ENCODE results near the gene SLC6A8.
A peak's percentile ranks its signal among the peaks of the same experiment; 100 is the strongest.
"Not testable (repeated sequence)": the region's sequence is repeated elsewhere in the genome, so short reads cannot be mapped to it uniquely, and the experiment has no call there.

The SLC6A8 gene

GRCh38 chrX:153688911-153689590 lies 1.3 kb downstream of the SLC6A8 start:
- Histone ChIP-seq H3K4me3 (peak overlapping the region; percentile 60 to 66), H3K27me3 (no peaks in the 10 kb centered on the region), H3K4me1 (peaks cover 0 to 16% (median 9%) of the 10 kb centered on the region in 4 donors), H3K9me3 (no peaks in the 10 kb centered on the region), H3K36me3 (peaks cover 0 to 10% (median under 1%) of the 10 kb centered on the region in 3 donors), H3K27ac (peak overlapping the region; percentile 74 to 75)
- peak; percentile 45 to 89 for DNase-seq
- intact Hi-C loops (cut with DNase I; ENCODE audit: low total_unique reads), result no loop called here
- TF ChIP-seq, protein P1, sequence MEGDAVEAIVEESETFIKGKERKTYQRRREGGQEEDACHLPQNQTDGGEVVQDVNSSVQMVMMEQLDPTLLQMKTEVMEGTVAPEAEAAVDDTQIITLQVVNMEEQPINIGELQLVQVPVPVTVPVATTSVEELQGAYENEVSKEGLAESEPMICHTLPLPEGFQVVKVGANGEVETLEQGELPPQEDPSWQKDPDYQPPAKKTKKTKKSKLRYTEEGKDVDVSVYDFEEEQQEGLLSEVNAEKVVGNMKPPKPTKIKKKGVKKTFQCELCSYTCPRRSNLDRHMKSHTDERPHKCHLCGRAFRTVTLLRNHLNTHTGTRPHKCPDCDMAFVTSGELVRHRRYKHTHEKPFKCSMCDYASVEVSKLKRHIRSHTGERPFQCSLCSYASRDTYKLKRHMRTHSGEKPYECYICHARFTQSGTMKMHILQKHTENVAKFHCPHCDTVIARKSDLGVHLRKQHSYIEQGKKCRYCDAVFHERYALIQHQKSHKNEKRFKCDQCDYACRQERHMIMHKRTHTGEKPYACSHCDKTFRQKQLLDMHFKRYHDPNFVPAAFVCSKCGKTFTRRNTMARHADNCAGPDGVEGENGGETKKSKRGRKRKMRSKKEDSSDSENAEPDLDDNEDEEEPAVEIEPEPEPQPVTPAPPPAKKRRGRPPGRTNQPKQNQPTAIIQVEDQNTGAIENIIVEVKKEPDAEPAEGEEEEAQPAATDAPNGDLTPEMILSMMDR (IDR thresholded peaks at IDR 0.05), result no peak

DNA sequence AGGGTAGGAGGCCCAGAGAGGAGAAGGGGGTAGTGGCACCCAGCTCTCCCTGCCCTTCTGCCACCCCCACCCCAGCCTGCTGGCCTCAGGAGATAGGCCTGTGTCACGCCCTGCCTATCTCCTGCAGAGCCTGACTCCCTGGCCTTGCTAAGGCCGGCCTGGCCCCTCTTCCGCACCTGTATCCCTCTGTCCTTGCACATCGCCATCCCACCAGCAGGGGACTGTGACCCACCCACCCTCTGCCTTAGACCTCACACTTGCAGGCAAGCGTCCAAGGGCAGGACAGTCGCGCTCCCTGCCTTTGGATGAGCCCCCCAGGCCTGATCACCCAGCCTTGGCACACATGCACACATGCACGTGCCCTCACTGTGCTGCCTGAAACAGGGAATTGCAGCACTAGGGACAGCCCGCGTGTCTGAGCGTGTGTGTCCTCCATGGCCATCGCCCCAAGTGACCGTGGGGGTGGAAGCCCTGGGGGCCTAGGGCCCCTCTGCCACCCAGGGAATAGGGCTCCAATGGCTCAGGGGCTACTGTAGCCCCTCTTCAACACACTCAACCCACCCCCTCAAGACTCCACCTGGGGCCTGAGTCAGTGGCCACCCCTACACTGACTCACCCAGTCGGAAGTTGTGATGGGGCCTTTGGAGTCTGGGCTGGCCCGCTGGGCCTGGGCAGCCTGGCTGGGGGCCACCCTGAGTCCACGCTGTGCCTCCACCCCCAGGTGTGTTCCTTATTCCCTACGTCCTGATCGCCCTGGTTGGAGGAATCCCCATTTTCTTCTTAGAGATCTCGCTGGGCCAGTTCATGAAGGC lies 2.1 kb downstream of the SLC6A8 start:
- Histone ChIP-seq H3K27ac (peak overlapping the region; percentile 65 to 74), H3K4me1 (peaks cover 0 to 16% (median 9%) of the 10 kb centered on the region in 4 donors), H3K27me3 (no peaks in the 10 kb centered on the region), H3K9me3 (no peaks in the 10 kb centered on the region), H3K4me3 (peak overlapping the region; percentile 60 to 66), H3K36me3 (peaks cover 0 to 18% (median 4%) of the 10 kb centered on the region in 3 donors)
- TF ChIP-seq, protein P1 (IDR thresholded peaks at IDR 0.05), result no peak
- DNase-seq, result no peak
- intact Hi-C loops (cut with DNase I; ENCODE audit: low total_unique reads), result no loop called here

DNA sequence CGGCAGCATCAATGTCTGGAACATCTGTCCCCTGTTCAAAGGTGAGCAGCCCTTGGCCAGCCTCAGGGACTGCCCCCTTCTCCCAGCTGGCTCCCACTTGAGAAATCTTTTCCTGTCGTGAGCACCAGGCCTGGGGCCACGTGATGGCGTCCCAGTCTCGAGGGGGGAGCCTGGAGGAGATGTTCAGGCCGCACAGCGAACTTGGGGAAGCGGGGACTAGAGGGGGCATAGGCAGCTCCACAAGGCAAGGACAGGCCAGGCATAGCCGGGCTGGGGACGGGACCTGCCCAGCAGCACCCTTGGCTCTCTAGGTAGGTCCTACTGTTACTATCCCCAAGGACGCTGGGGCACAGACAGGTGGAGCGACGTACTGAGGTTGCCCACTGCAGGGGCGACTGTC lies 2.7 kb downstream of the SLC6A8 start:
- Histone ChIP-seq H3K4me1 (peaks cover 0 to 16% (median 9%) of the 10 kb centered on the region in 4 donors), H3K27me3 (no peaks in the 10 kb centered on the region), H3K36me3 (peaks cover 0 to 22% (median 4%) of the 10 kb centered on the region in 3 donors), H3K4me3 (no peak overlapping the region), H3K9me3 (no peaks in the 10 kb centered on the region), H3K27ac (peak overlapping the region in 1 of 2 donors; percentile 74)
- DNase-seq, result no peak
- intact Hi-C loops (cut with DNase I; ENCODE audit: low total_unique reads), result no loop called here
- TF ChIP-seq, protein P1 (IDR thresholded peaks at IDR 0.05), result no peak

- H3K27ac ChIP-seq; intact Hi-C loops (cut with DNase I; ENCODE audit: low total_unique reads); H3K4me3 ChIP-seq; H3K27me3 ChIP-seq; H3K9me3 ChIP-seq; DNase-seq: not testable (repeated sequence)
- peaks cover 0 to 16% (median 9%) of the 10 kb centered on the region in 4 donors for H3K4me1 ChIP-seq
- H3K36me3 ChIP-seq, result peaks cover 0 to 23% (median 4%) of the 10 kb centered on the region in 3 donors
These were observed 3.5 kb downstream of the SLC6A8 start for GRCh38 chrX:153691032-153691827.

- no peak for DNase-seq
- H3K4me1 ChIP-seq, result peaks cover 0 to 16% (median 8%) of the 10 kb centered on the region in 4 donors
- H3K4me3 ChIP-seq, result no peak overlapping the region
- no peak overlapping the region for H3K27ac ChIP-seq
- intact Hi-C loops (cut with DNase I; ENCODE audit: low total_unique reads), result no loop called here
- H3K36me3 ChIP-seq, result peaks cover 0 to 30% (median 4%) of the 10 kb centered on the region in 3 donors
- TF ChIP-seq, protein P1 (IDR thresholded peaks at IDR 0.05), result no peak
- H3K27me3 ChIP-seq, result no peaks in the 10 kb centered on the region
- H3K9me3 ChIP-seq, result no peaks in the 10 kb centered on the region
These were observed 4.3 kb downstream of the SLC6A8 start for GRCh38 chrX:153692003-153692402.
